HAP-1 (cell line): ENCODE measurements around the gene BRCA2.
A peak's percentile ranks its signal among the peaks of the same experiment; 100 is the strongest.

Source experiments
- DNase-seq, 2 experiments: peaks; one replicate each; pipeline ENCODE4 v3.0.0-alpha.2; 2016 to 2020; ENCODE audit warnings: low spot score in 2 of 2
- H3K27me3 ChIP-seq: fragments of 250-450 bp; sonication (Bioruptor Pico); 2 replicates; pipeline ENCODE4 v1.5.1; 2020; ENCODE audit warnings: low read depth, mild to moderate bottlenecking, moderate library complexity
- H3K36me3 ChIP-seq: fragments of 250-450 bp; sonication (Bioruptor Pico); replicated peaks from 2 replicates; pipeline ENCODE4 v1.5.1; 2020; ENCODE audit warnings: mild to moderate bottlenecking
- H3K4me1 ChIP-seq: fragments of 250-450 bp; sonication (Bioruptor Pico); 2 replicates; pipeline ENCODE4 v1.5.1; 2020; ENCODE audit warnings: mild to moderate bottlenecking
- H3K4me3 ChIP-seq: fragments of 250-450 bp; sonication (Bioruptor Pico); 2 replicates; pipeline ENCODE4 v1.5.1; 2020; ENCODE audit warnings: mild to moderate bottlenecking, moderate library complexity
- H3K9me3 ChIP-seq: fragments of 250-450 bp; sonication (Bioruptor Pico); 2 replicates; pipeline ENCODE4 v1.5.1; 2020; ENCODE audit warnings: mild to moderate bottlenecking, moderate library complexity
- in situ Hi-C: fragments of 300-500 bp; cut with MboI; formaldehyde crosslinking; loops from 3 replicates; pipeline ENCODE4 v1.14.3; 2020; ENCODE audit warnings: low sequenced_read_pairs, inconsistent platforms, mixed read lengths

The BRCA2 gene, protein sequence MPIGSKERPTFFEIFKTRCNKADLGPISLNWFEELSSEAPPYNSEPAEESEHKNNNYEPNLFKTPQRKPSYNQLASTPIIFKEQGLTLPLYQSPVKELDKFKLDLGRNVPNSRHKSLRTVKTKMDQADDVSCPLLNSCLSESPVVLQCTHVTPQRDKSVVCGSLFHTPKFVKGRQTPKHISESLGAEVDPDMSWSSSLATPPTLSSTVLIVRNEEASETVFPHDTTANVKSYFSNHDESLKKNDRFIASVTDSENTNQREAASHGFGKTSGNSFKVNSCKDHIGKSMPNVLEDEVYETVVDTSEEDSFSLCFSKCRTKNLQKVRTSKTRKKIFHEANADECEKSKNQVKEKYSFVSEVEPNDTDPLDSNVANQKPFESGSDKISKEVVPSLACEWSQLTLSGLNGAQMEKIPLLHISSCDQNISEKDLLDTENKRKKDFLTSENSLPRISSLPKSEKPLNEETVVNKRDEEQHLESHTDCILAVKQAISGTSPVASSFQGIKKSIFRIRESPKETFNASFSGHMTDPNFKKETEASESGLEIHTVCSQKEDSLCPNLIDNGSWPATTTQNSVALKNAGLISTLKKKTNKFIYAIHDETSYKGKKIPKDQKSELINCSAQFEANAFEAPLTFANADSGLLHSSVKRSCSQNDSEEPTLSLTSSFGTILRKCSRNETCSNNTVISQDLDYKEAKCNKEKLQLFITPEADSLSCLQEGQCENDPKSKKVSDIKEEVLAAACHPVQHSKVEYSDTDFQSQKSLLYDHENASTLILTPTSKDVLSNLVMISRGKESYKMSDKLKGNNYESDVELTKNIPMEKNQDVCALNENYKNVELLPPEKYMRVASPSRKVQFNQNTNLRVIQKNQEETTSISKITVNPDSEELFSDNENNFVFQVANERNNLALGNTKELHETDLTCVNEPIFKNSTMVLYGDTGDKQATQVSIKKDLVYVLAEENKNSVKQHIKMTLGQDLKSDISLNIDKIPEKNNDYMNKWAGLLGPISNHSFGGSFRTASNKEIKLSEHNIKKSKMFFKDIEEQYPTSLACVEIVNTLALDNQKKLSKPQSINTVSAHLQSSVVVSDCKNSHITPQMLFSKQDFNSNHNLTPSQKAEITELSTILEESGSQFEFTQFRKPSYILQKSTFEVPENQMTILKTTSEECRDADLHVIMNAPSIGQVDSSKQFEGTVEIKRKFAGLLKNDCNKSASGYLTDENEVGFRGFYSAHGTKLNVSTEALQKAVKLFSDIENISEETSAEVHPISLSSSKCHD (N-terminal part only)

DNA sequence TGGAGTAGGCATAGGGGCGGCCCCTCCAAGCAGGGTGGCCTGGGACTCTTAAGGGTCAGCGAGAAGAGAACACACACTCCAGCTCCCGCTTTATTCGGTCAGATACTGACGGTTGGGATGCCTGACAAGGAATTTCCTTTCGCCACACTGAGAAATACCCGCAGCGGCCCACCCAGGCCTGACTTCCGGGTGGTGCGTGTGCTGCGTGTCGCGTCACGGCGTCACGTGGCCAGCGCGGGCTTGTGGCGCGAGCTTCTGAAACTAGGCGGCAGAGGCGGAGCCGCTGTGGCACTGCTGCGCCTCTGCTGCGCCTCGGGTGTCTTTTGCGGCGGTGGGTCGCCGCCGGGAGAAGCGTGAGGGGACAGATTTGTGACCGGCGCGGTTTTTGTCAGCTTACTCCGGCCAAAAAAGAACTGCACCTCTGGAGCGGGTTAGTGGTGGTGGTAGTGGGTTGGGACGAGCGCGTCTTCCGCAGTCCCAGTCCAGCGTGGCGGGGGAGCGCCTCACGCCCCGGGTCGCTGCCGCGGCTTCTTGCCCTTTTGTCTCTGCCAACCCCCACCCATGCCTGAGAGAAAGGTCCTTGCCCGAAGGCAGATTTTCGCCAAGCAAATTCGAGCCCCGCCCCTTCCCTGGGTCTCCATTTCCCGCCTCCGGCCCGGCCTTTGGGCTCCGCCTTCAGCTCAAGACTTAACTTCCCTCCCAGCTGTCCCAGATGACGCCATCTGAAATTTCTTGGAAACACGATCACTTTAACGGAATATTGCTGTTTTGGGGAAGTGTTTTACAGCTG lies at the start of gene BRCA2, which contains the start of gene ZAR1L:
TSS of gene BRCA2 (plus strand) at position 271 of the 790 bp plus-strand sequence. CDS start 953 bp downstream, outside the sequence.
TSS of gene ZAR1L (minus strand) at position 126 of the 790 bp plus-strand sequence. CDS start 3,438 bp downstream, outside the sequence.
- DNase-seq = peak; percentile 94 to 97
- in situ Hi-C loops = loop anchor here (10.0 kb wide), 1 partner anchor 411 kb away; no protein-coding TSS in a partner anchor

DNA sequence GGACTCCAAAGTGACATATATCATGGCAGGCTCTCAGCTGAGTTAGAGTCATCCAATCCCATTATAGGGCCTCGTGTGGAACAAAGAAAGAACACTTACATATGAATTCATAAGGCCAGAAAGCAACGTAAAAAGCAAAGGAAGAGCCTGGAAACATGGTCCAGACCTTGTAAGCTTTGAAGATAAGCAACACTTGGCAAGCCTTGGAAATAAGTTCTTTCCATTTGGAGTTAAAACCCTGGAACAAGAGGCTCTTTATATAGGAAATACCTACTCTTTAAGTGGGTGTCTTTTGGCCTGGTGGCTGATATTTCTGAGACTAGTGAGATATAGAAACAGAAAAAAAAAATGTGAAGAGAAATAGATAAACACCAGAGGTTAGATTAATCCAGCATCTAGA lies 49.6 kb upstream of the BRCA2 start:
- DNase-seq = no peak
- Histone ChIP-seq H3K4me3 (no peak overlapping the region), H3K36me3 (no peaks in the 10 kb centered on the region), H3K4me1 (no peaks in the 10 kb centered on the region), H3K9me3 (no peaks in the 10 kb centered on the region), H3K27me3 (no peaks in the 10 kb centered on the region)
- in situ Hi-C loops = no loop called here

More for the DNA sequence above, at the start of gene BRCA2, which contains the start of gene ZAR1L:
- H3K9me3 ChIP-seq = no peaks in the 10 kb centered on the region
- peaks cover 22% of the 10 kb centered on the region for H3K4me1 ChIP-seq
- H3K36me3 ChIP-seq = peaks cover 20% of the 10 kb centered on the region
- H3K27me3 ChIP-seq = no peaks in the 10 kb centered on the region
- peak within 1 kb of the TSS; percentile 67 for H3K4me3 ChIP-seq

DNA sequence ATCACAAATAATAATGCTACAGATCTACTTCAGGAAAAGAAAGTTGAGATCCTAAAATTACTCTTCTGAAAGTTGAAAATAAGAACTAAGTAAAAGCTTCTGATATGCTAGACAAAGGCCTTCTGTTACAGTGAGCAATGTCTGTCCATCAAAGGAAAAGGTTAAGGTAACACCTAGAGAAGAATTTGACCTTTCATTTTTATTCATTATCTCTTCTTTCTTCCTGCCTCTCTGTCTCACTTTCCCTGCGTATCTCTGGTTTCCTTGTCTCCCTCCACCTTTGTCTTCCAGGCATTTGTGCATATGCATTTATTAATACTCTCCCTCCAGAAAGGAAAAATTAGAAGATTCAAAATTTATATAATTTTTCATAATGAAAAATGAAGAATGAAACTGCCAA lies 49.2 kb upstream of the BRCA2 start:
- H3K27me3 ChIP-seq = no peaks in the 10 kb centered on the region
- H3K36me3 ChIP-seq = no peaks in the 10 kb centered on the region
- in situ Hi-C loops = no loop called here
- no peak overlapping the region for H3K4me3 ChIP-seq
- no peak for DNase-seq
- H3K4me1 ChIP-seq = no peaks in the 10 kb centered on the region
- no peaks in the 10 kb centered on the region for H3K9me3 ChIP-seq

DNA sequence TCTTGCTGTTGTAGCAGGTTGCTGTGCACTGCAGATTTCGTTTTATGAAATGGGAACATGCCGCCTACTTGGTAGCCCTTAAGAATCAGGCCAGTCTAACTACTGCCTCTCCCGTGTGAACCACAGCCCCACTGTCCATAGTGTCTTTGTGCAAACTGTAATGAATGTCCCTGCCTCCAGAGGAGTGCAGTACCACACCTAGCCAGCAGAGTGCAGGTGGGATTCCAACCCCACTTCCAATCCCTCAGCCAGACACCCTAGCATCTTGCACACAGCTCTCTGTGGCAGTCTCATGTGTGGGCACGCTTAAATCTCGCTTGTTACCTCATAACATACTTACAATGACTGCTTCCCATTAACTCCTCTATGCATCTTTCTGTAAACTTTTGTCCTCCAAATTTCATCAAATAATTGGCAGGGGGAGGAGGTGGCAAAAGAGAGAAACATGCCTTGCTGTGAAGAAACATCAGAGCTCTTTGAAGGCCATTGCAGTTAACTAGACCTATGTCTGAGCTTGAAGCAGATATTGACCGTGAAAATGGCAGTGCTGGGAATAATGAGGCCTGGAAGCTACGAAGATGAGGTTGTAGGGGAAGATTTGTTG lies 47.4 kb upstream of the BRCA2 start:
- H3K36me3 ChIP-seq = no peaks in the 10 kb centered on the region
- no peaks in the 10 kb centered on the region for H3K4me1 ChIP-seq
- in situ Hi-C loops = no loop called here
- peak in 1 of 2 experiments; percentile 30 for DNase-seq
- H3K27me3 ChIP-seq = no peaks in the 10 kb centered on the region
- H3K9me3 ChIP-seq = no peaks in the 10 kb centered on the region
- H3K4me3 ChIP-seq = no peak overlapping the region

DNA sequence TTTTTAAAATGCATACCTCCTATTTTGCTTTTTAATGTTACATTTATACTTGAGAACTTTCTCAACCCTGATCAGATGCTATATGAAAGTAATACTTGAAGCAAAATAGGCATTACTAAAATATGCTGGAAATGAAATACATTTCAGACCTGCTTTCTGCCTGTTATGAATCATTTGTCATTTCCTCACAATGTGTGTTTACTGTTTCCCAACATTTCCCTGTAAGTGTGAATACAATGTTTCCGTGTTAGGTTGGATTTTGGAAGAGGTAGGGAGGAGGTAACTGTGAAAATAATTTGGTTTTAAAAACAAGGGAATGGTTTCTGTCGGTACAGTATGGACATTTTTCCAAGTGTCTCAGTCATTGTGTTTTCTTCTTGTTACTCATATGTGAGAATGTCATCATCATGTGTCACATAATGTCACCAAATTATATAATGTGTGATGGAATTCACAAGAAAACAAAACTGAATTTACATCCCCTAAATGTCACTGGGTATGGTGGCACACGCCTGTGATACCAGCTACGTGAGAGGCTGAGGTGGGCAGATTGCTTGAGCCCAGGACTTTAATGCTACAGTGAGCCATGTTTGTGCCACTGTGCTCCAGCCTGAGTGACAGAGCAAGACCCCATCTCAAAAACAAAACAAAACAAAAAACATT lies 43.2 kb upstream of the BRCA2 start:
- H3K4me1 ChIP-seq = peaks cover 5% of the 10 kb centered on the region; the same call in 1 of the 2 replicates
- no peak for DNase-seq
- H3K36me3 ChIP-seq = no peaks in the 10 kb centered on the region
- H3K9me3 ChIP-seq = no peaks in the 10 kb centered on the region
- H3K4me3 ChIP-seq = no peak overlapping the region
- no peaks in the 10 kb centered on the region for H3K27me3 ChIP-seq
- in situ Hi-C loops = no loop called here

DNA sequence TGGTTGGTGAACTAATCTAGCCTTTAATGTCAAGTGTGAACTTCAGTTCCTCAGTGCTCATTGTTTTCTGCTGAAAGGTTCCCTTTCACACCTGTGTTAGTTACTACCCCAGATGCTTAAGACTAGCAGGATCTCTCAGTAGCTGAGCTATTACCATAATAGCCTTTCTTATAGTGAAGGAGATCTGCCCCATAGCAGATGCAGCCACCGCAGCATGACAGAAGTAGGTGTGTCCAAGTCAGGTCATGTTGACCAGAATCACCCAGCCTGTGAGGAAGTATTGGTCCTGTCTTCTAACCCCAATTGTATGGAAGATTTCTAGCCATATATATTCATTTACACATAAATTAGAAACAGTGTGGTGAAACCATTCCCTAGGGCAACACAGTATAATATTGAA lies 37.5 kb upstream of the BRCA2 start:
- DNase-seq = no peak
- Histone ChIP-seq H3K4me3 (no peak overlapping the region), H3K4me1 (peaks cover 5% of the 10 kb centered on the region; the same call in 1 of the 2 replicates), H3K27me3 (no peaks in the 10 kb centered on the region), H3K36me3 (no peaks in the 10 kb centered on the region), H3K9me3 (no peaks in the 10 kb centered on the region)
- in situ Hi-C loops = no loop called here

DNA sequence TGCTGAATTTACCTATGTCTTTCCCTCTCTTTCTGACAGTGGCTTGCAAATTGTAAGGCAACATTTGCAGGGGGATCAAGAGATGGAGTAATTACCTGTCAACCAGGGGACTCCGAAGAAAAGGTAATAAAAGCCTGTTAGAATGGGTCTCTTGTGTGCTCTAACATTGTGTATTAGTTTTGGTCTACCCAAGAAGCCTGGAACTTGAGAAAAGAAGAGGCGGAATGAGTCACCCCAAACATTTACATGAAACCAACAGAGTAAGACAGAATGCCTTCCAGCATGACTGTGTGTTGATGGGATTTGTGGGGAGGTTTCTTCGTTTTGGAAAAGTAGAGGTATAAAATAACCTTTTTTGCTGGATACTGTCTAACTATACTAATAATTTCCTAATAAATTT lies 36.9 kb upstream of the BRCA2 start:
- in situ Hi-C loops = no loop called here
- Histone ChIP-seq H3K9me3 (no peaks in the 10 kb centered on the region), H3K27me3 (no peaks in the 10 kb centered on the region), H3K4me3 (no peak overlapping the region), H3K36me3 (no peaks in the 10 kb centered on the region), H3K4me1 (peaks cover 5% of the 10 kb centered on the region; the same call in 1 of the 2 replicates)
- no peak for DNase-seq

DNA sequence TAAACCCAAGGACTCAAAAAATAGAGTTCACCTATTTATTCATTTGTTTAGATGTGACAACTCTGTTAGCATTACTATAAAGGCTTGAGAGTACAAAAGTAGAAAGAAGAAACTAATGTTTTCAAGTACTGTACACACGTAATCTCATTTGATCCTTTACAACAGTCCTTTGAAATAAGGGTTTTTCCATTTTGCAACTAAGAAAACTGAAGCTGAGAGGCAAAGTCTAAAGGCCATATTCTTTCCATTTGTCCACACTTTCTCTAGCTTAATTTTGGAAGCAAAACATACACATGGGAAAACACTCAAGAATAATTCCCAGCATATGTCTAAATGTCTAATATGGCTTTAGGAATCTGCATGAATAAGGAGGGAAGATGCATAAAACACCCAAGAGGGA lies 34.2 kb upstream of the BRCA2 start:
- Histone ChIP-seq H3K4me3 (no peak overlapping the region), H3K4me1 (peaks cover 17% of the 10 kb centered on the region)
- in situ Hi-C loops = no loop called here

DNA sequence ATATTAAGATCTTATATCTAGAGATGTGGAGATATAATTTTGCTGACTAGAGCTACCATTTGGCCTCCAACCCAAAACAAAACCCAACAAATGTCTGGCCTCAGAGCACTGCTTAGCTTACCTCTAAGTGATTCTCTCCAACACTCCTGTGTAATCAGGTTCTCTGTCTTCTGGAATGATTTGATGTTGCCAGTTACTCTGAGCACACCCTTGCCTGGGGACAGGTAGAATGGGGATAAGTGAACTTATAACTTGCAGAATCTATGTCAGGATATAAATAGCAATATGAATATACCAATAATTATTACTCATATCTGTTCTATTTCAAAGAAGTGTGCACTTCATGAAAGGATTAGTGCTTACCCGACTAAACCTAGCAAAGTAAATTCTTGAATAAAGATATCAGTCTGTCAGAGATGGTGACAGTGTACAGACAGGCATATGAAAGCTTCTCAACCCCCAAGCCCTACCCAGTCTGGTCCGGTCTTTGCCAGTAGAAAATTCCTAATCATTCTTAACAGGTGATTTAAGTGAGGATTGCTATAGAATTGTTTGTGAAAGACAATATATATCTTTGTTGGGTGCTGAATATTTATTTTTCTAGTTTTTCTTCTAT lies 33.1 kb upstream of the BRCA2 start:
- DNase-seq = no peak
- Histone ChIP-seq H3K9me3 (no peaks in the 10 kb centered on the region), H3K27me3 (no peaks in the 10 kb centered on the region), H3K4me1 (peaks cover 14% of the 10 kb centered on the region), H3K4me3 (no peak overlapping the region), H3K36me3 (no peaks in the 10 kb centered on the region)
- in situ Hi-C loops = no loop called here

More for the DNA sequence above, 34.2 kb upstream of the BRCA2 start:
- no peaks in the 10 kb centered on the region for H3K36me3 ChIP-seq
- no peak for DNase-seq
- no peaks in the 10 kb centered on the region for H3K27me3 ChIP-seq
- H3K9me3 ChIP-seq = no peaks in the 10 kb centered on the region

DNA sequence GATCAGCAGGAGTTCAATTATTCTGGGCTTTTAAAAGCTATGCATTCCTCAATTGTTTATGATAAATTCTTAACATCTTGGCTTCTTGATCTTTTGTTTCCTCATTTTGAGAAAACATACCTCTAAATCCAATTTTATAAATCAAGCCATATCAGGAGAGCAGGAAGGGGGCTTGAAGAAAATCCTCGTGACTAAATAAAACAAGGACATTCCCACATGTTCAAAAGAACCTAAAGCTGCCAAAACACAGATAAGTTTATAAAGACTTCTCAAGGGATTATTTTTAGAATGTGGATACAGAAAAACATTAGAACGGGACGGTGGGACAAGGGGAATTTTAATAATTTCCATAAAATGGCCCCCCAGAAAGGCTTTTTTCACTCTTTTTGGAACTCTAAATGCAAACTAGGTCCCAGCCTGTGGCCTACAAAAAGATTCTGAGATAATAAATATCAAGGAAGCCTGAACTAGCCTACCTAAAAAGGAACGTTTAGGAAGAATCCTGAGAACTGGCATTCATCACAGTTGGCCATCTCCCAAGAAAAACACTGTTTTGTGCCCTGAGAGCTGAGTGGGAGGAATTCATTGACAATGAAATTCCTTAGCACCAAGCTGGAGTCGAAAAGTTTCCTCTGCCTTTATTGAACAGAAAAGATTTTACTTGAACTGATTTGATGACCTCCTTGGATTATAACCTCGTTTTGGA lies 30.2 kb upstream of the BRCA2 start:
- DNase-seq = peak; percentile 83 to 94
- peaks cover 14% of the 10 kb centered on the region for H3K4me1 ChIP-seq
- in situ Hi-C loops = no loop called here

DNA sequence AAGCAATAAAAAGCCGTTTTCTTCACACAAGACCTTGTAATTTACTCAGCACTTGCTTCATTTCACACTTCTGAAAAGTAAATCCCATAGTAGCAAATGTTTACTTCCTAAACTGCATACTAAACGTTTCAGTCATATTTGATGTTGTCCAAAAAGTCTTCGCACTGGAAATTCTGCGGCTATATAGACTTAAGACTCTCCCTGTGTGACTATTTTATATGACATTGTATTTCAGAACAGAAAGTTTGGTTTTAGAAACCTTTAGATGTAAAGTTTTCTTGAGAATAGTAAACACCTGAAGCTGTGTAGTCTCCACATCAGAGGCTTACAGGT lies 29.7 kb upstream of the BRCA2 start:
- in situ Hi-C loops = no loop called here
- H3K9me3 ChIP-seq = no peaks in the 10 kb centered on the region
- no peak overlapping the region for H3K4me3 ChIP-seq
- H3K4me1 ChIP-seq = peaks cover 14% of the 10 kb centered on the region
- no peak for DNase-seq
- no peaks in the 10 kb centered on the region for H3K36me3 ChIP-seq
- no peaks in the 10 kb centered on the region for H3K27me3 ChIP-seq

More for the DNA sequence above, 30.2 kb upstream of the BRCA2 start:
- no peaks in the 10 kb centered on the region for H3K9me3 ChIP-seq
- no peaks in the 10 kb centered on the region for H3K36me3 ChIP-seq
- no peaks in the 10 kb centered on the region for H3K27me3 ChIP-seq
- H3K4me3 ChIP-seq = no peak overlapping the region
